ENCODE results near the gene WDR18.

WDR18 gene

GRCh38 chr19:1027650-1028061 lies 43.5 kb downstream of the WDR18 start:
- no peaks in the 10 kb centered on the region for H3K27me3 Mint-ChIP-seq
- H3K27ac Mint-ChIP-seq = peak overlapping the region; percentile 59
- peaks cover 23 to 31% of the 10 kb centered on the region in 2 donors for H3K36me3 Mint-ChIP-seq
- ATAC-seq (replicated peaks) = peak; percentile 17
- H3K4me1 Mint-ChIP-seq = peaks cover 22 to 31% of the 10 kb centered on the region in 2 donors
- DNase-seq = no peak
- no peaks in the 10 kb centered on the region for H3K9me3 Mint-ChIP-seq
- H3K4me3 Mint-ChIP-seq = peak overlapping the region; percentile 96 to 97

GRCh38 chr19:1028062-1028926 lies 44.1 kb downstream of the WDR18 start:
- Mint-ChIP-seq H3K4me3 (peak overlapping the region; percentile 96 to 97), H3K4me1 (peaks cover 22 to 34% of the 10 kb centered on the region in 2 donors), H3K27ac (peak overlapping the region; percentile 59), H3K27me3 (no peaks in the 10 kb centered on the region), H3K36me3 (peaks cover 26 to 37% of the 10 kb centered on the region in 2 donors), H3K9me3 (peaks cover 0 to under 1% of the 10 kb centered on the region in 2 donors)
- DNase-seq (no peak), ATAC-seq (replicated peaks) (peak; percentile 50 to 60)

GRCh38 chr19:1032264-1032867 lies 48.2 kb downstream of the WDR18 start:
- H3K27me3 Mint-ChIP-seq = no peaks in the 10 kb centered on the region
- no peak for ATAC-seq (replicated peaks)
- peaks cover 43 to 61% of the 10 kb centered on the region in 2 donors for H3K36me3 Mint-ChIP-seq
- no peak overlapping the region for H3K27ac Mint-ChIP-seq
- peaks cover 32 to 55% of the 10 kb centered on the region in 2 donors for H3K4me1 Mint-ChIP-seq
- no peak for DNase-seq
- H3K4me3 Mint-ChIP-seq = no peak overlapping the region
- H3K9me3 Mint-ChIP-seq = peaks cover 2 to 6% of the 10 kb centered on the region in 2 donors

DNA sequence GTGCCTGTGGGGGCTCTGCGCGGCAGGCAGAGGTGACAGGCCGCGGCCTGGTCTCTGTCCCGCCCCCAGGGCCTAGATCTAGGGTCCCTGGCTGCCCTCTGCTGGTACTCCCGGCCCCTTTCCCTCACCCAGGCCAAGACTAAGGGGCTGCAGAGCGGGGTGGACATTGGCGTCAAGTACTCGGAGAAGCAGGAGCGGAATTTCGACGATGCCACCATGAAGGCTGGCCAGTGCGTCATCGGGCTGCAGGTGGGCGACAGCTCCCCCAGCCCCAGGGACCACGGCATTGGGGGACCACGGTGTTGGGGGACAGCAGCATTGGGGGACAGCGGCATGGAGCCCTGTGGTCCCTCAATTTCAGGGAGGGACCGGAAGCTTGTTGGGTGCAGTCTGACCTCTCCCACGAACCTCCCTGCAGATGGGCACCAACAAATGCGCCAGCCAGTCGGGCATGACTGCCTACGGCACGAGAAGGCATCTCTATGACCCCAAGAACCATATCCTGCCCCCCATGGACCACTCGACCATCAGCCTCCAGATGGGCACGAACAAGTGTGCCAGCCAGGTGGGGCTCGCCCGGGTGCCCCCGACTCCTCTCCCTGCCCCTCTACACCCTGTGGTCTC lies 52.0 kb downstream of the WDR18 start:
- Mint-ChIP-seq H3K4me3 (no peak overlapping the region), H3K27ac (peak overlapping the region; percentile 44), H3K4me1 (peaks cover 44 to 70% of the 10 kb centered on the region in 2 donors), H3K27me3 (no peaks in the 10 kb centered on the region), H3K9me3 (peaks cover 3 to 6% of the 10 kb centered on the region in 2 donors), H3K36me3 (peaks cover 54 to 62% of the 10 kb centered on the region in 2 donors)
- ATAC-seq (replicated peaks) (no peak), DNase-seq (no peak)

DNA sequence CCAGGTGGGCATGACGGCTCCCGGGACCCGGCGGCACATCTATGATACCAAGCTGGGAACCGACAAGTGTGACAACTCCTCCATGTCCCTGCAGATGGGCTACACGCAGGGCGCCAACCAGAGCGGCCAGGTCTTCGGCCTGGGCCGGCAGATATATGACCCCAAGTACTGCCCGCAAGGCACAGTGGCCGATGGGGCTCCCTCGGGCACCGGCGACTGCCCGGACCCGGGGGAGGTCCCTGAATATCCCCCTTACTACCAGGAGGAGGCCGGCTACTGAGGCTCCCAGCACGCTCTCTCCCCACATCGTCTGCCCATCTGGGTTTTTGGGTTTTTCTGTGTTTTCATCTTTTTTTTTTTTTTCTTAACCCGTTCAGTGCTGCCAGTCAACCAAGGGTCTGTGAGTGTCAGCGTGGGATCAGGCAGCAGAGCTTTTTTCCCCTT lies 53.5 kb downstream of the WDR18 start:
- H3K36me3 Mint-ChIP-seq = peaks cover 48 to 58% of the 10 kb centered on the region in 2 donors
- H3K27me3 Mint-ChIP-seq = no peaks in the 10 kb centered on the region
- peak overlapping the region; percentile 65 to 84 for H3K4me3 Mint-ChIP-seq
- ATAC-seq (replicated peaks) (peak; percentile 3 to 7), DNase-seq (peak; percentile 42)
- peaks cover 43 to 74% of the 10 kb centered on the region in 2 donors for H3K4me1 Mint-ChIP-seq
- peak overlapping the region; percentile 99 for H3K27ac Mint-ChIP-seq
- peaks cover 3 to 6% of the 10 kb centered on the region in 2 donors for H3K9me3 Mint-ChIP-seq

DNA sequence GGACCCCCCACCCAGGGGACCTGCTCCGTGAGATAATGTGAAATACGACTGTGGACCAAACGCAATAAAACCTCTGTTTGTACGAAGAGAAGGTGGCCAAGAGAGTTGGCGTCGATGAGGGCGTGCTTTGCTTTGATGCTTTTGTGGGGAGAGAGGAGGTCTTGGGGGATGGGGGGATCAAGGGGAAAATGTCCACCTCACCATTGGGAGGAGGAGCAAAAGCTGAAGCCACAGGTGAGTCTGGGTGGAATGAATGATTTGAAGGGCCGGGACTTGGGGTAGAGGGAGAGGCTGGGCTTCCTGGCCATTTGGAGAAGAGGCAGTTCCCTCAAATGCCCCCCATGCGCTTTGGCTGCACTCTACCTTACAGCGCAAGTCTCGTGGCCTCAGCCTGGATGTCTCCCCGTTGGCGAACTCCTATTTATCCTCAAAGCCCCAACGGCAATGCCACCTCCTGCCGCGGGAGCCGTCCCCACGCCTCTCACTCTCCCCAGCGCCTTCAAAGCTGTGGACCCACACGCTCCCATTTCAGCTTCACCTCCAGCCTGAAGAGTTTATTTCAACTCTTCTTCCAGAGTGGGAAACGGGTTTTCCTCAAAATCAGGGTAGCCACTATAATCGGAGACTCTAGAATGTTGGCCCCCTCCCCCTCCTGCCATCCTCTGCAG lies 55.0 kb downstream of the WDR18 start:
- Mint-ChIP-seq H3K36me3 (peaks cover 43 to 52% of the 10 kb centered on the region in 2 donors), H3K9me3 (peaks cover 1 to 3% of the 10 kb centered on the region in 2 donors), H3K27me3 (no peaks in the 10 kb centered on the region), H3K4me3 (peak overlapping the region; percentile 84 to 98), H3K4me1 (peaks cover 40 to 70% of the 10 kb centered on the region in 2 donors), H3K27ac (peak overlapping the region; percentile 99)
- ATAC-seq (replicated peaks) = no peak
- no peak for DNase-seq

DNA sequence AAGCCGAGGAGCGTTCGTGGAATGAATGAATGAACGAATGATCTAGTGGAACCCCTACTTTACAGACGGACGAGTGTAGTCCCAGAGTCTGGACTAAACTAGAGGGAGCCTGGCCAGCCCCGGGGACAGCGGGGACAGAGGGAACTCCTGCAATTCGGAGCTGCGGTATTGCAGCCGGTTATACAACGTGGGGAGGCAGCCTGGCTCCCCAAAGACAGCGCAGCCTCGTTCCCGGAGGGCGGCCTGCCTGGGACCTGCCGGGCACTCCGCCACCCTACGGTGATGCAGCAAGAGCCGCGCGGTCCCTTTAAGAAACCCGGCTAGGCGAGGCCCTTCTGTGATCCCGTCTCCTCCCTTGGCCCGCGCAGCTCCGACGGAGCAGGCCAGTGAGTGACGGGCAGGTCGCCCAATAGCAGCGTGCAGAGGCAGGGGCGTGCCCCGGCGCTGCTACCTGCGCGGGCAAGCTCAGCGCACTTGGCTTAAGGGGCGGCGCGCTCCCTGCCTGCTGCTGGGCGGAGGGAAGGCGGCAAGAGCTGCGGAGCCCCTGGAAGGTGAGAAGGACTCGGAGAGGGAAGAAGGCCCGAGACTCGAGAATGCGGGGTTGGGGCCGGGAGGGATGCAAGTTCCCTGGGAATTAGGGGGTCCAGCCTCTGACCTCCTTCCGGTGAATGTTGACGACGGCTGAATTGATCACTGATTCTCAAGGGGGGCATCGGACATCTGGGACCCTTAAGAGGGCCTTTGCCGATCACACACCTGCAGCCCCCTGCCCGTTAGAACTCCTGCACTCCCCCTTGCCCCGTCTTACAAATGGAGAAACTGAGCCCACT lies 55.7 kb downstream of the WDR18 start, which contains the start of gene ABCA7:
Gene ABCA7 (plus strand): TSS at position 462 of the 830 bp plus-strand sequence. CDS start 1,255 bp downstream, outside the sequence.
- ATAC-seq (replicated peaks) = peak; percentile 82 to 84
- peaks cover 40 to 70% of the 10 kb centered on the region in 2 donors for H3K4me1 Mint-ChIP-seq
- peak within 1 kb of the TSS; percentile 99 for H3K27ac Mint-ChIP-seq
- peaks cover 49 to 59% of the 10 kb centered on the region in 2 donors for H3K36me3 Mint-ChIP-seq
- H3K4me3 Mint-ChIP-seq = peak within 1 kb of the TSS; percentile 84 to 98
- DNase-seq = peak; percentile 99
- no peaks in the 10 kb centered on the region for H3K27me3 Mint-ChIP-seq
- H3K9me3 Mint-ChIP-seq = peaks cover 1 to 3% of the 10 kb centered on the region in 2 donors

DNA sequence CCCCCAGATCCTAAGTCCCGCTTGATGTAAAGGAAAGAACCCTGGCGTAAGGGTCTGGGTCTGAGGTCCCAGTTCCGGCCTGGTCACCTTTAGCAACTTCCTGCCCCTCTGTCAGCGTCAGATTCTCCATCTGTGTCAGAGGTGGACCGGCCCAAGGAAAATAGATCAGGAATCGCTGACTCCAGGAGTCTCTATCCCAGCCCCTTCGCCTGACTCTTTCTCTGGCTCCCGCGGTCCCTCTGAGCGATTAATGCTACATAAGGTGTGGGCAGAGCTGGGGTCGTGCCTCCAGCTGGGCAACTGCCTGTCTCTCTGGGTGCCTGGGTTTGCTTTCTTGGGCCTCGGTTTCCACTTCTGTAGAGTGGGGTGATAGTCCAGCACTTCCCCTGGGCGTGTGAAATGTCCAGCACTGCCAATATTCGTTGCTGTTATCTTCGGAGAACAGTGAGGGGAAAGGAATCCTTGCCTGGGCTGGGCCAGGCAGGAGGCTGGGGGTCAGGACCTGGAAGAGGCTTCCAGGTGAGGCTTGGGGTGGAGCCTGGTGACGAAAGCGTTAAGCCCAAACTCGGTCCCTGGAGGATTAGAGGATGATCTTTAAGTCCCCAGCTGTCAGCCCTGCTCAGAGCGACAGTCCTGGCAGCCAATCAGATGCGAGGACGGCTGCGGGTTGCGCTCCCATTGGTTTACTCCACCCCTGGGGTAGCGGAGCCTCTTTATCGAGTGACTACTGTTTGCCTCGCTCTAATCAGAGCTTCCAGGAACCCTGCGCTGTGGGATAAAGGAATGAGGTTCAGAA lies 56.5 kb downstream of the WDR18 start:
- Mint-ChIP-seq H3K36me3 (peaks cover 45 to 57% of the 10 kb centered on the region in 2 donors), H3K27me3 (no peaks in the 10 kb centered on the region), H3K9me3 (peaks cover 0 to 1% of the 10 kb centered on the region in 2 donors), H3K4me3 (peak overlapping the region; percentile 84 to 98), H3K27ac (peak overlapping the region; percentile 99), H3K4me1 (peaks cover 36 to 63% of the 10 kb centered on the region in 2 donors)
- peak; percentile 92 for DNase-seq
- ATAC-seq (replicated peaks) = peak; percentile 60 to 62

- ATAC-seq (replicated peaks) = no peak
- no peaks in the 10 kb centered on the region for H3K27me3 Mint-ChIP-seq
- peaks cover 31 to 56% of the 10 kb centered on the region in 2 donors for H3K4me1 Mint-ChIP-seq
Measured at GRCh38 chr19:1041272-1041834, 57.2 kb downstream of the WDR18 start.

GRCh38 chr19:1041835-1042685 lies 57.9 kb downstream of the WDR18 start:
- H3K36me3 Mint-ChIP-seq = peaks cover 41 to 43% of the 10 kb centered on the region in 2 donors
- peak overlapping the region in 1 of 2 donors; percentile 56 for H3K4me3 Mint-ChIP-seq
- no peaks in the 10 kb centered on the region for H3K27me3 Mint-ChIP-seq
- no peak for DNase-seq
- peak overlapping the region; percentile 59 for H3K27ac Mint-ChIP-seq
- H3K9me3 Mint-ChIP-seq = peaks cover 0 to 1% of the 10 kb centered on the region in 2 donors
- peaks cover 29 to 49% of the 10 kb centered on the region in 2 donors for H3K4me1 Mint-ChIP-seq
- no peak for ATAC-seq (replicated peaks)

More at GRCh38 chr19:1041272-1041834, 57.2 kb downstream of the WDR18 start:
- H3K27ac Mint-ChIP-seq = no peak overlapping the region
- H3K4me3 Mint-ChIP-seq = peak overlapping the region; percentile 84 to 98
- peaks cover 0 to 1% of the 10 kb centered on the region in 2 donors for H3K9me3 Mint-ChIP-seq
- H3K36me3 Mint-ChIP-seq = peaks cover 44 to 50% of the 10 kb centered on the region in 2 donors
- no peak for DNase-seq

- Mint-ChIP-seq H3K4me1 (peaks cover 24 to 41% of the 10 kb centered on the region in 2 donors), H3K36me3 (peaks cover 34 to 37% of the 10 kb centered on the region in 2 donors), H3K27ac (peak overlapping the region; percentile 59), H3K9me3 (no peaks in the 10 kb centered on the region), H3K4me3 (peak overlapping the region in 1 of 2 donors; percentile 56), H3K27me3 (no peaks in the 10 kb centered on the region)
- DNase-seq (no peak), ATAC-seq (replicated peaks) (no peak)
Measured at GRCh38 chr19:1042689-1043511, 58.8 kb downstream of the WDR18 start.
